ENCODE measurements around the gene TMEM161A.

TMEM161A gene

DNA sequence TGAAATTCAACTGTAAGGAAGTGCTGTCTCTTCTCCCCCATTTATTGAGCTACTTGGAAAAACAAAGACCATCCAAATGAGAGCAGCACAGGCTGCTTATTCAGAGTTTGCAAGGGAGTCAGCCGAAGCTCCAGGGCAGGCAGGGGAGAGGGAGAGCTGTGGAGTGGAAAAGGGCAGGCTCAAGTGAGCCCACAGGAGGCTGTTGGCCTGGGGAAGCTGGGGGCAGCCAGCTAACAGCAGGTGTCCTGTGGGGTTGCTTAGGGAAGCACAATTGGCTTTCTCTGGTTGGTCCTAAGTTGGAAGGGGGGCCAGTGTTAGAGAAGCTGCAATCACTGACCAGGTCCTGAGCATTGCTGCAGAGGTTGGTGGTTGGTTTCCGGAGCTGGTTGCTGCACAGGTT, 50.6 kb downstream of the TMEM161A start:
- H3K9ac ChIP-seq (ENCODE audit: insufficient read length, low read depth) = peak overlapping the region; percentile 24
- TF ChIP-seq SUZ12 (IDR thresholded peaks at IDR 0.05; ENCODE audit: extremely low read depth, insufficient read depth, insufficient read length) (no peak), YY1 (IDR thresholded peaks at IDR 0.05; ENCODE audit: insufficient read depth, insufficient read length) (no peak), ZNF274 (IDR thresholded peaks at IDR 0.05; ENCODE audit: low read depth, low read length) (no peak)
- H3K4me3 ChIP-seq (ENCODE audit: insufficient read length, low read depth) = no peak overlapping the region
- H3K4me1 ChIP-seq (ENCODE audit: insufficient read depth, insufficient read length) = peaks cover 22% of the 10 kb centered on the region
- peaks cover 31% of the 10 kb centered on the region for H3K27me3 ChIP-seq (ENCODE audit: insufficient read depth, insufficient read length)
- DNase-seq (ENCODE audit: low read depth, low spot score) = no peak
- no peaks in the 10 kb centered on the region for H3K9me3 ChIP-seq (ENCODE audit: insufficient read depth, low read length)
- no peaks in the 10 kb centered on the region for H3K36me3 ChIP-seq (ENCODE audit: insufficient read depth, insufficient read length, low read length)

DNA sequence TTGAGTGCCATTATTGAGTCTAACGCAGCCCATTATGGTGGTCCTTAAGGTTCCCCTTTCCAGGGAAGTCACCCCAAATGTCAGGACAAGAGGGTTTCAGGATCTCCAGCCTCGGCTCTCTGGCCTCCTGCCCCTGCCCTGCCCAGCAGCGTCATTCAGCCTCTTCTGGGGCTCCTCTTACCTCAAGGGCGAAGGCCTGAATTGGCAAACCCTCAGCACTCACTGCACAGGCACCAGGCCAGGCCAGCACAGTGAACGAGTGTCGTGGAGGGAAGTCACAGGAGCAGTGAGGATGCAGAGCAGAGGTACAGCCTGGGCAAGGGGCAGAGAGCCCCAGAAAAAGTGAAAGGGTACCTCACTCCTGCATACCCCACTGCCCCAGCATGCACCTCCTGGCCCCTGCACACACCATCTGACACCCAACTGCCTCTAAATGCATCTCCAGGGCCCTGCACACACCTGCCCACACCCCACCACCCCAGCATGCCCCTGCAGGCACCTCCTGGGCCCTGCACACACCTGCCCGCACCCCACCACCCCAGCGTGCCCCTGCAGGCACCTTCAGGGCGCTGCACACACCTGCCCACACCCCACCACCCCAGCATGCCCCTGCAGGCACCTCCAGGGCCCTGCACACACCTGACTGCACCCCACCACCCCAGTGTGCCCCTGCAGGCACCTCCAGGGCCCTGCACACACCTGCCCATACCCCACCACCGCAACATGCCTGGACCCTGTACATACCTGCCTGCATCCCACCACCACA, 54.7 kb downstream of the TMEM161A start:
- DNase-seq (ENCODE audit: low read depth, low spot score) = no peak
- Histone ChIP-seq H3K4me1 (ENCODE audit: insufficient read depth, insufficient read length) (peaks cover 2% of the 10 kb centered on the region), H3K9ac (ENCODE audit: insufficient read length, low read depth) (no peak overlapping the region), H3K36me3 (ENCODE audit: insufficient read depth, insufficient read length, low read length) (no peaks in the 10 kb centered on the region), H3K27me3 (ENCODE audit: insufficient read depth, insufficient read length) (peaks cover 58% of the 10 kb centered on the region), H3K4me3 (ENCODE audit: insufficient read length, low read depth) (no peak overlapping the region), H3K9me3 (ENCODE audit: insufficient read depth, low read length) (no peaks in the 10 kb centered on the region)
- TF ChIP-seq YY1 (IDR thresholded peaks at IDR 0.05; ENCODE audit: insufficient read depth, insufficient read length) (no peak), SUZ12 (IDR thresholded peaks at IDR 0.05; ENCODE audit: extremely low read depth, insufficient read depth, insufficient read length) (no peak), ZNF274 (IDR thresholded peaks at IDR 0.05; ENCODE audit: low read depth, low read length) (no peak)

DNA sequence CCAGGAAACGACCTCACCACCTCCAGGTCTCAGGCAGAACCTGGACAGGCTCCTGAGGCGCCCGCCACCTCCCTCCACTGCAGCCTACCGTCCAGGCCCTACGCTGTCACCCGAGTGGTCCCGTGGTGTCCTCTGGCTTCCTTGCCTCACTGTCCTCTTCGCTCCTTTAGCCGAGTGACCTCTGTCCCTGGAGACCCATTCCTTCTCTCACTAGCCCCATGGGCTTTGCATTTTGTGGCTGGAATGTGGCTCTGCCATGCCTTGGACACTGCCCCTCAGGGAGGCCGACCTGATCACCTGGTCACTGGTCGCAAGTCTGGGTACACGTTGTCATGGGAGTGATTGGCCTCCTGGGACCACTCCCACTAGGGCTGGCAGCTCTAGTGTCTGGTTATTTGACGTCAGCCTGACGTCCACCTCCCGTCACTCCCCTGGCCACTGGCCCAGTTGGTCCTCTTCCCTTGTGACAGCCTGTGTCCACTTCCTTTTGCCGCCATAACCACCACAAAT, 56.6 kb downstream of the TMEM161A start:
- Histone ChIP-seq H3K4me1 (ENCODE audit: insufficient read depth, insufficient read length) (peaks cover 2% of the 10 kb centered on the region), H3K4me3 (ENCODE audit: insufficient read length, low read depth) (no peak overlapping the region), H3K9me3 (ENCODE audit: insufficient read depth, low read length) (no peaks in the 10 kb centered on the region), H3K27me3 (ENCODE audit: insufficient read depth, insufficient read length) (peaks cover 74% of the 10 kb centered on the region), H3K36me3 (ENCODE audit: insufficient read depth, insufficient read length, low read length) (no peaks in the 10 kb centered on the region), H3K9ac (ENCODE audit: insufficient read length, low read depth) (no peak overlapping the region)
- TF ChIP-seq YY1 (IDR thresholded peaks at IDR 0.05; ENCODE audit: insufficient read depth, insufficient read length) (no peak), ZNF274 (IDR thresholded peaks at IDR 0.05; ENCODE audit: low read depth, low read length) (no peak), SUZ12 (IDR thresholded peaks at IDR 0.05; ENCODE audit: extremely low read depth, insufficient read depth, insufficient read length) (no peak)
- no peak for DNase-seq (ENCODE audit: low read depth, low spot score)

DNA sequence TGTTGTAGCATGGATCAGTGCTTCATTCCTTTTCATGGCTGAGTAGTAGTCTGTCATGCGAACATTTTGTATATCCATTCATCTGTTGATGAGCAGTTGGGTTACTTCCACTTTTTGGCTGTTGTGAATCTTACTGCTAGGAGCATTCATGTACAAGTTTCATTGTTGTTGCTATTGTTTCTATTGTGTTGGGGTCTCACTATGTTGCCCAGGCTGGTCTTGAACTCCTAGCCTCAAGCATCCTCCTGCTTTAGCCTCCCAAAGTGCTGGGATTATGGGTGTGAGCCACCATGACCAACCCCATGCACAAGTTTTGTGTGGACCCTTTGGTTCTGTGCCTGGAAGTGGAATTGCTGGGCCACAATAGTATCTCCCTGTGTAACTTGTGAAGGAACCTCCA, 58.7 kb downstream of the TMEM161A start:
- Histone ChIP-seq H3K36me3 (ENCODE audit: insufficient read depth, insufficient read length, low read length) (peaks cover 3% of the 10 kb centered on the region), H3K9me3 (ENCODE audit: insufficient read depth, low read length) (no peaks in the 10 kb centered on the region), H3K27me3 (ENCODE audit: insufficient read depth, insufficient read length) (peaks cover 89% of the 10 kb centered on the region), H3K9ac (ENCODE audit: insufficient read length, low read depth) (no peak overlapping the region), H3K4me1 (ENCODE audit: insufficient read depth, insufficient read length) (no peaks in the 10 kb centered on the region), H3K4me3 (ENCODE audit: insufficient read length, low read depth) (no peak overlapping the region)
- TF ChIP-seq SUZ12 (IDR thresholded peaks at IDR 0.05; ENCODE audit: extremely low read depth, insufficient read depth, insufficient read length) = no peak
- no peak for TF ChIP-seq ZNF274 (IDR thresholded peaks at IDR 0.05; ENCODE audit: low read depth, low read length)
- no peak for TF ChIP-seq YY1 (IDR thresholded peaks at IDR 0.05; ENCODE audit: insufficient read depth, insufficient read length)
- no peak for DNase-seq (ENCODE audit: low read depth, low spot score)

DNA sequence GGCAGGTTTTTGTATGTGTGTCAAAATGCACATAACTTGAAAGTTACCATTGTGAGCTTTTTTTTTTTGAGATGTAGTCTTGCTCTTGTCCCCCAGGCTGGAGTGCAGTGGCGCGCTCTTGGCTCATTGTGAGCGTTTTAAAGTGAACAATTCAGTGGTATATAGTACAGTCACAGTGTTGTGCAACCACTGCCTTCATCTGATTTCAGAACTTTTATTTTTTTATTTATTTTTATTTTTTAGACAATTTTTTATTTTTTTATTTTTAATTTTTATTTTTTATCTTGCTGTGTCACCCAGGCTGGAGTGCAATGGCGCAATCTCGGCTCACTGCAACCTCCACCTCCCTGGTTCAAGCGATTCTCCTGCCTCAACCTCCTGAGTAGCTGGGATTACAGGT, 59.5 kb downstream of the TMEM161A start:
- Histone ChIP-seq H3K36me3 (ENCODE audit: insufficient read depth, insufficient read length, low read length) (peaks cover 3% of the 10 kb centered on the region), H3K9me3 (ENCODE audit: insufficient read depth, low read length) (no peaks in the 10 kb centered on the region), H3K4me3 (ENCODE audit: insufficient read length, low read depth) (no peak overlapping the region), H3K27me3 (ENCODE audit: insufficient read depth, insufficient read length) (peaks cover 92% of the 10 kb centered on the region), H3K9ac (ENCODE audit: insufficient read length, low read depth) (no peak overlapping the region), H3K4me1 (ENCODE audit: insufficient read depth, insufficient read length) (no peaks in the 10 kb centered on the region)
- TF ChIP-seq YY1 (IDR thresholded peaks at IDR 0.05; ENCODE audit: insufficient read depth, insufficient read length) = no peak
- TF ChIP-seq SUZ12 (IDR thresholded peaks at IDR 0.05; ENCODE audit: extremely low read depth, insufficient read depth, insufficient read length) = no peak
- TF ChIP-seq ZNF274 (IDR thresholded peaks at IDR 0.05; ENCODE audit: low read depth, low read length) = no peak
- DNase-seq (ENCODE audit: low read depth, low spot score) = no peak

DNA sequence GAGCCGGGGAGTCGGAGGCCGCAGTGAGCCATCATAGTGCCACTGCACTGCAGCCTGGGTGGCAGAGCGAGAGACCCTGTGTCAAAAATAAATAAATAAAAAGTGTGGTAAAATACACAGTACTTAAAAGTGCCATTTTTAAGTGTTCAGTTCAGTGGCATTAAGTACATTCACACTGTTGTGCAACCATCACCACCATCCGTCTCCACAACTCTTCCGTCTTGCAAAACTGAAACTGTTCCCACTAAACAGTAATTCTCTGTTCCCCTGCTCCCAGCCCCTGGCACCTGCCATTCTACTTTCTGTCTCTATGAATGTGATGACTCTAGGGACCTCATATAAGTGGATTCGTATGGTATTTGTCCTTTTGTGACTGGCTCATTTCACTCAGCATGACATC, 61.2 kb downstream of the TMEM161A start:
- TF ChIP-seq SUZ12 (IDR thresholded peaks at IDR 0.05; ENCODE audit: extremely low read depth, insufficient read depth, insufficient read length) (no peak), ZNF274 (IDR thresholded peaks at IDR 0.05; ENCODE audit: low read depth, low read length) (no peak), YY1 (IDR thresholded peaks at IDR 0.05; ENCODE audit: insufficient read depth, insufficient read length) (no peak)
- Histone ChIP-seq H3K9me3 (ENCODE audit: insufficient read depth, low read length) (no peaks in the 10 kb centered on the region), H3K9ac (ENCODE audit: insufficient read length, low read depth) (no peak overlapping the region), H3K36me3 (ENCODE audit: insufficient read depth, insufficient read length, low read length) (peaks cover 3% of the 10 kb centered on the region), H3K4me3 (ENCODE audit: insufficient read length, low read depth) (no peak overlapping the region), H3K4me1 (ENCODE audit: insufficient read depth, insufficient read length) (no peaks in the 10 kb centered on the region), H3K27me3 (ENCODE audit: insufficient read depth, insufficient read length) (peaks cover 92% of the 10 kb centered on the region)
- no peak for DNase-seq (ENCODE audit: low read depth, low spot score)

DNA sequence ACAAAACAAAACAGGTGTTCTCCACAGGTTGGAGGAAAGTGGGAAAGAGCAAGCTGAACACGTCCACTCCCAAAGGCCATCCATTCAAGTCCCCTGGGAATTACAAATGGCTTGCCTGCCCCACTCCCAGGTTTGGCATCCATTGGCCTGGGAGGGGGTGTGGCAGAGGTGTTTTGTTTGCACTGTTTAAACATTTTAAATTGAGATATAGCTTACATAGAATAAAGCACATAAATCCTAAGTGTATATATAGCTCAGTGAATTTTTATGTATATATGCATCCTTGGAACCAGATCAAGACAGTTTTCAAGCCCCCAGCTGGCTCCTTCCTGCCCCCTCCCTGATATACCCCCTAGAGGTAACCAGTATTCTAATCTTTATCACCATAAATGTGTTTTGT, 61.8 kb downstream of the TMEM161A start:
- Histone ChIP-seq H3K9ac (ENCODE audit: insufficient read length, low read depth) (no peak overlapping the region), H3K4me1 (ENCODE audit: insufficient read depth, insufficient read length) (no peaks in the 10 kb centered on the region), H3K36me3 (ENCODE audit: insufficient read depth, insufficient read length, low read length) (peaks cover 3% of the 10 kb centered on the region), H3K9me3 (ENCODE audit: insufficient read depth, low read length) (no peaks in the 10 kb centered on the region), H3K4me3 (ENCODE audit: insufficient read length, low read depth) (no peak overlapping the region), H3K27me3 (ENCODE audit: insufficient read depth, insufficient read length) (peaks cover 92% of the 10 kb centered on the region)
- TF ChIP-seq ZNF274 (IDR thresholded peaks at IDR 0.05; ENCODE audit: low read depth, low read length) = no peak
- no peak for TF ChIP-seq YY1 (IDR thresholded peaks at IDR 0.05; ENCODE audit: insufficient read depth, insufficient read length)
- no peak for TF ChIP-seq SUZ12 (IDR thresholded peaks at IDR 0.05; ENCODE audit: extremely low read depth, insufficient read depth, insufficient read length)
- no peak for DNase-seq (ENCODE audit: low read depth, low spot score)

Measured in NT2/D1 (cell line).